G401.6 (cell line): ENCODE measurements around the gene AHCYL2.
"Not testable (repeated sequence)": the region's sequence is repeated elsewhere in the genome, so short reads cannot be mapped to it uniquely, and the experiment has no call there.

Experiments used
- FAIRE-seq: peaks from 2 replicates; lab custom pipeline; 2012; peaks lifted over from hg19 to GRCh38; lab: Jason Lieb, UNC

AHCYL2 gene

DNA sequence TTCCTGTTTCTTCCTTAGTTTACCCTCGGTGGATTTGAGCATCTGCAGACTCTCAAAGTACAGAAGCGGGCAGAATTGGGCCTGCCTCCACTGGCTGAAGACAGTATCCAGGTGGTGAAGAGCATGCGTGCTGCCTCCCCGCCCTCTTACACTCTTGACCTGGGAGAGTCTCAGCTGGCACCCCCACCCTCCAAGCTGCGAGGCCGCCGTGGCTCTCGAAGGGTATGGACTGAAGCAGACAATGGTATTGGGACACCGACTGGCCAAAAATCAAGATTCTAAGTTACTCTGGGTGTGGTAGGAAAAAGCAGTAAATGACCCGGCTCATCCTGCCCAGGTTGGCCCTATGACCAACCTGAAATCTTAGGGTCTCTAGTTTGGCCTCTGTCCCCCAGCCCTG, 231.6 kb downstream of the AHCYL2 start:
- FAIRE-seq: no peak

DNA sequence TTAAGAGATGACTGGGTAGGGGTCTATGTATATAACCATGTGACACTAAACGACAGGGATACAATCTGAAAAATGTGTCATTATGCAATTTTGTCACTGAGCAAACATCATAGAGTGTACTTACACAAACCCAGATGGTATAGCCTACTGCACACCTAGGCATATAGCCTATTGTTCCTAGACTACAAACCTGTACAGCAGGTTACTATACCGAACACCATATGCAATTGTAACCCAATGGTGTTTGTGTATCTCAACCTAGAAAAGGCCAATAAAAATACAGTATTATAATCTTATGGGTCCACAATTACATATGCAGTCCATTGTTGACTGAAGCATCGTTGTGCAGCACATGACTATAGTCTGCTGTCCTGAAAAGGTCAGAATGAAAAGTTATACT, 232.3 kb downstream of the AHCYL2 start:
- FAIRE-seq: no peak

DNA sequence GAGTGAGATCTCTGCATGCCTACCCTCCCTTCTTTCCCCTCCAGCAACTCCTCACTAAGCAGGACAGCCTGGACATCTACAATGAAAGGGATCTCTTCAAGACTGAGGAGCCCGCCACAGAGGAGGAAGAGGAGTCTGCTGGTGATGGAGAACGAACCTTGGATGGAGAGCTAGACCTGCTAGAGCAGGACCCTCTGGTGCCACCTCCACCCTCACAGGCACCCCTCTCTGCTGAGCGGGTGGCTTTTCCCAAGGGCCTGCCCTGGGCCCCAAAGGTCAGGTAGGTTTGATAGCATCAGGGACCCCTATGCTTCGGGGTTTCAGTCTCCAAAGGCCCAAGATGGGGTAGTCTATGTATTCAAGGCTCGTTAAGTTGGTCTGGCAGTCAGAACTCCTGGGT, 233.3 kb downstream of the AHCYL2 start:
- no peak for FAIRE-seq

DNA sequence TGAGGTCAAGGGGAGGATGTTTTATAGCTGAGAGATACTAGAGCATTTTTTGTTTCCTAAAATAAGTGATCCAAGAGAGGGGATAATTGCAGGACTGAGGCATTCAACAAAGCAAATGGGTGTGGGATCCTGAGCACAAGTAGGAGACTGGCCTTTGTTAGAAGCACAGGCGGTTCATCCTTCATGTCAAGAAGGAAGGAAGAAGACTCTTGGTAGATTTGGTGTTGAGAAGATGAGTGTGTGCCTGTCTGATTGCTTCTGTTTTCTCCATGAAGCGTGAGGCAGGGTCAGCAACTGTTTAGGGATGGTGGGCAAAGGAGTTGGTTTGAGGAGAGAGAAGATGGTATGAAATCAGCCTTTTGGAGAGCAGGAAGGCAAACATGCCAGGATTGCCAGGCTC, 237.0 kb downstream of the AHCYL2 start:
- no peak for FAIRE-seq

DNA sequence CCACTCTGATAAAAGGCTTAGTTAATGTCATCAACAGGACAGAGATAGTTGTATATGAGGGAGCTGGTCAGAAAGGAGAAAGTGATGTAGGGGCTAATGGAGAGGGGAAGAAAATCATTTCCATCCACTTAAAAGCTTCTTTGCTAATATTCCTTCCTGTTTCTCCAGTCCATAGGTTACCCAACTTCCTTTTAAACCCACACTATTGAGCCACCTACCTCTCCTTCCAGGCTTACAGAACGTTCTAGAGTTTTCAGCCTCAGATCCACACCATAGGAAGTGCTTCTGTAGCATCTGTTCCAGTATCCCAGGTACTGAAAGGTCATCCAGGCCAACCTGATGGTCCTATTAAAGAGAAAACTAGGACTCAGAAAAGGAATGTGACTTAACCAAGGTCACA, 237.6 kb downstream of the AHCYL2 start:
- no peak for FAIRE-seq

DNA sequence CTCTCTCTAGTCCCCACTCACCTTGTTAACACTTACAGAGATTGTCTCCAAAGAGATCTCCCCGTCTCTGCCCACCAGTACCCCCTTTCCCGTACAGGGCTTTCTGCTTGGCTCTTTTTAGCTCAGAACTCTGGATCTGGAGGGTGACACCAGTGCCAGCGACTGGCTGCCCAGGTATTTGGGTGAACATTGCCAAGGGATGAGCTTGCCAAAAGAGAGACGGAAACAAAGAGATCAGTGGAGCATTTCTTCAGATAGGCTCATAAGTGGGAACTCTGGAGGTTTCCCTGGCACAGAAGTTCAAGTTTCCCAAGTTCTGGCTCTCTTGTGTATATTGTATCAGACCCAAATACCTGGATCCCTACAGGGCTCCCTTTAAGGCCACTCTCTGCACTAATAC, 239.4 kb downstream of the AHCYL2 start:
- FAIRE-seq: no peak

DNA sequence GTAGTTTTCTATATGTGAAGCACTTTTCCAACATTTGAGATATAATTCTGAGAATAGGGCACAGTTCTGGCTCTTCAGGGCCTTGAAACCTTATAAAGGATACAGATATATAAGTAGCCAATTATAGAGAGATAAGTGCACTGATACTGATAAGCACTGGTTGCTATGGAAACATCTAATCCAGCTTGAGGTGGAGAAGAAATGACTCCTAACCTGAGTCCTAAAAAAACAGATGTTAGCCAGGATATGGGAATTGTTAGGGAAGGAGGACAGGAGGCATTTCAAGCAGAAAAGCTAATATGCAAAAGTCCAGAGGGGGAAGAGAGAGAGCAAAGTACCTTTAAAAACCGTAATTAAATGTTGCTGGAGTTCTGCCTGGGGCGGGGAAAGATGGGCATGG, 240.2 kb downstream of the AHCYL2 start:
- FAIRE-seq: no peak

DNA sequence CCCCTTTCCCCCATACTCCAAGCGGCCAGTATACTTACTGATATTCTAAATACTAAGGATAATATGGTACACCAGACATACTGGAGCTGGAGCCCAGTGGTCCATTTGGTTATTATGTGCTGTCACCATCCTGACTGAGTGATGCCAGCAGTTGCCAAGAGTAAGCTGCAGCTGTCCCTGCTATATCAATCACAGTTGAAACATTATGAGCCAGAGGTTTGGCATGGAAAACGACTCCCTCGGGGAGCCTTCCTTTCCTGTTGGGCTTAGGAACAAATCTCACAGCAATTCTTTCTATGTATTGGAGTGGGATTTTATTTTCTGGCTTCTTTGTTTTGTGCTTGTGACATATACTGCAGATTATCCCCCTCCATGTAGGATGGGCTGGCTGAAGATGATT, 242.0 kb downstream of the AHCYL2 start:
- FAIRE-seq: no peak

DNA sequence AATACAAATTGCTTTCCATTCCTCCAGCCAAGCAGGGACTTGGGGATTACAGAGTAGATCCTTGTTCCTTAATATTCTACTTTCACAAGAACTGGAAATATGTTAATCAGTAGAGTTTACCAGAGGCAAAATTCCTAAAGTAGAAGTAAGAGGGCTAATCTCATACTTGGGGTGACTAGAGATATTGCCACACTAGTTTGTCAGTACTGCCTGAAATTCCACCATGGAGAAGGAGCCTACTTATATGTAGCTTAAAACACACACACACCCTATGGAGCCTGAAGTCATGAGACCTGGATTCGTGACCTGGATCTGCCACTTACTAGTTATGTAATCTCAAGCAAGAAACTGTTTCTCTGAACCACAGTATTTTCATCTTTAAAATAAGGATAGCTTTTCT, 243.3 kb downstream of the AHCYL2 start:
- FAIRE-seq: no peak

DNA sequence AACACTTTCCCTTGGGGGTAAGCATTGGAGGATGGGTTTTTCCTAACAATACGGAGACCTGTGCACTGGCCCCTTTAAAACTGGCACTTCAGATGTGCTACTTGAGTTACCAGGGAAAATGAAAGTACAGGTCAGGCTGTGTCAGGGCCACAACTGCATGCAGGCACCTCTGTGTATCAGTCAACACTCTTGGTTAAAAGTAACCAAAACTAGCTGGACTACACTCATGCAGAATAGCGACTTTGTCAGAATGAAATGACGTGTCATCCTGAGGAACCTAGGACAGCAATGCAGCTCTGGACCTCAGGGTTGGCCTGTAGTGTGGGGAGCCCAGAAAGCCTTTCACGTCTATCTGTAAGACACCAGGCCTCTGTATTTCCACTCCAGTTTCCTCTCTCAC, 243.7 kb downstream of the AHCYL2 start:
- no peak for FAIRE-seq

DNA sequence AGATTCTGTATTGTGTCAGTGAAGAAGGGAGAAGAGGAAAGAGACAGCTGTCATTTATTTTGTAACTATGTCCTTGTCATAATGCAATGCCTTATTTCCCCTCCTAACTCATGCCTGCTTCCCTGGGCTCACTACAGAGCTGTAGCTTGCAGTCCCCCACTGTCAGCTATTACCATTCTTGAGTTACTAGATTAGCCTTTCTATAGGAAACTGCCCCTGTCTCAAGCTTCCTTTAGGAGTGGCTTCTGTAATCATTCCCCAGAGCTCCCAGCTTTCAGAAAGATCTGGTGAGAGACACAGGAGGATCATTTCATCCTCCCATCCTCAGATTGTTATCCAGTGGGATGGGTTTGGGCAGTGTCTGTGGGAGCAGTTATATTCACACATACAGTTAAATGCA, 245.1 kb downstream of the AHCYL2 start:
- no peak for FAIRE-seq

DNA sequence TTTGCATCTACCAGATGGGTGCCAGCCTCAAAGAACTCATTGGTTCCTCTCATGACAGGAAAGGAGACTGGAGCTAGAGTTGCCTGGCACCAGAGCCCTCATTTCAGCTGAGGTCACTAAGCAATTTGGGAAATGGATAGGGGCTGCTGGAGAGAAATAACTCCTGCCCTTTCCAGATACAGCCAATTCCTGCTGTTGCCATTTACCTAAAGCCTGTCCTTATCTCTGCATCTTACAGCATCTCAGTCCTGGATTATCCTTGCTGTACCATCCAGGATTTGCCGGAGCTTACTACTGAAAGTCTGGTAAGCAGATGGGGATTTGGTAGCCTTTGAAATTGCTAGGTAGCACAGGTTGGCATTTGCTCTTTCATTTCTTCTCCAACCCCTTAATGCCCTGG, 245.6 kb downstream of the AHCYL2 start:
- no peak for FAIRE-seq

DNA sequence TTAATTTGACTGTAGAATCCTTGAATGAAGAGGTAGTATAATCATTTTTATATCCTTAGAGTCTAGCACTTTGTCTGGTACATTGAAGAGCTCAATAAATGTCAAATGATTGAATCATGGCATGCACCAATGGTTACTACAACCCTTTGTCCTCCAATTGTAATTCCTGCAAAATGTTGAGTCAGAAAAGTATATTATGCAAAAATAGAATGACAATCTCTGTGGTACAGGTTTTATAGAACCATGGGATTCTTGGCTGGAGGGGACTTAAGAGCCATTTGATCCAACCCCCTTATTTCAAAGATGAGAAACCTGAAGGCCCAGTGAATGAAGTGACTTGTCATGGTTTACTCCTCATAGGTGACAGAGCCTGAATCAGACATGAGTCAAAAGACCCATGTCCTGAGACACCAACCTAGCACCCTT, 246.6 kb downstream of the AHCYL2 start:
- no peak for FAIRE-seq

DNA sequence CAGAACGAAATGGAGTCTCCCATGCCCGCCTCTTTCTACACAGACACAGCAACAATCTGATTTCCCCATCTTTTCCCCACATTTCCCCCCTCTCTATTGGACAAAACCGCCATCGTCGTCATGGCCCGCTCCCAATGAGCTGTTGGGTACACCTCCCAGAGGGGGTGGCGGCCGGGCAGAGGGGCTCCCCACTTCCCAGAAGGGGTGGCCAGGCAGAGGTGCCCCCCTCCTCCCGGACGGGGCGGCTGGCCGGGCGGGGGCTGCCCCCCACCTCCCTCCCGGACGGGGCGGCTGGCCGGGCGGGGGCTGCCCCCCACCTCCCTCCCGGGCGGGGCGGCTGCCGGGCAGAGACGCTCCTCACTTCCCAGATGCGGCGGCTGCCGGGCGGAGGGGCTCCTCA, 251.1 kb downstream of the AHCYL2 start:
- FAIRE-seq: not testable (repeated sequence)

DNA sequence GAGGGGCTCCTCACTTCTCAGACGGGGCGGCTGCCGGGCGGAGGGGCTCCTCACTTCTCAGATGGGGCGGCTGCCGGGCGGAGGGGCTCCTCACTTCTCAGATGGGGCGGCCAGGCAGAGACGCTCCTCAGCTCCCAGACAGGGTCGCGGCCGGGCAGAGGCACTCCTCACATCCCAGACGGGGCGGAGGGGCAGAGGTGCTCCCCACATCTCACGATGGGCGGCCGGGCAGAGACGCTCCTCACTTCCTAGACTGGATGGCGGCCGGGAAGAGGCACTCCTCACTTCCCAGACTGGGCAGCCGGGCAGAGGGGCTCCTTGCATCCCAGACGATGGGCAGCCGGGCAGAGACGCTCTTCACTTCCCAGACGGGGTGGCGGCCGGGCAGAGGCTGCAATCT, 251.6 kb downstream of the AHCYL2 start:
- FAIRE-seq: not testable (repeated sequence)
